Ovary (tissue), 9 donors: Measurements from ENCODE around the gene CYSRT1. TPM values are rescaled to one million over a fixed set of nuclear protein-coding genes. Genes with fewer than 3 reads are reported as not detected.

Experiments used
- DNase-seq, 5 donors: peaks; one replicate each; pipeline ENCODE4 v3.0.0-alpha.2; 2019 to 2020
- H3K27ac ChIP-seq, 2 donors: fragments of 200-600 bp; one replicate each; pipeline versions ENCODE4 v1.5.1 to v1.8.0; 2019 to 2022
- H3K27me3 ChIP-seq: fragments of 200-600 bp; one replicate; pipeline ENCODE4 v1.8.0; 2022
- H3K36me3 ChIP-seq: fragments of 200-600 bp; sonication (generic); one replicate; pipeline ENCODE4 v1.5.1; 2019
- H3K4me1 ChIP-seq: one replicate; pipeline ENCODE4 v1.8.1; 2013; ENCODE audit warnings: mild to moderate bottlenecking, moderate library complexity; ENCODE audit not compliant: insufficient read depth
- H3K4me3 ChIP-seq: fragments of 200-600 bp; sonication (generic); one replicate; pipeline ENCODE4 v1.5.1; 2017
- H3K9me3 ChIP-seq, 2 donors: fragments of 200-600 bp in 1 of 2; sonication (generic) in 1 of 2; one replicate each; pipeline versions ENCODE4 v1.5.1 to v1.8.1; 2013 to 2019; ENCODE audit warnings: mild to moderate bottlenecking in 1 of 2, moderate library complexity in 1 of 2
- EP300 ChIP-seq: sonication (generic); formaldehyde crosslinking; IDR thresholded peaks from one replicate; pipeline ENCODE4 v1.6.1; 2017; ENCODE audit warnings: antibody characterized with exemption
- POLR2A ChIP-seq: fragments of 450-650 bp; IDR thresholded peaks from one replicate; pipeline ENCODE4 v1.6.1; 2017; ENCODE audit warnings: antibody characterized with exemption, mild to moderate bottlenecking, moderate library complexity
- WGBS, 3 donors: extraction: QIAGEN DNeasy Blood & Tissue Kit in 1 of 3; methylation state at CpG; one replicate each; pipeline versions ENCODE4 v1.1.5 to v1.1.7; 2013 to 2017; 5-methylcytosine and 5-hydroxymethylcytosine counted together
- intact Hi-C, 4 donors: fragments of 100-400 bp; cut with DNase I; formaldehyde crosslinking; loops; one replicate each; pipeline versions ENCODE4 v1.11.0 to v1.15.1; 2022 to 2023
- polyA plus RNA-seq, 2 donors: library from polyadenylated mRNA; stranded (reverse); fragments of 200-250 nt in 1 of 2; fragments of 350-450 nt in 1 of 2; fragmentation: Illumina TruSeq in 1 of 2; extraction: RNeasy Lipid Tissue Mini Kit (QIAGEN cat#74804) in 1 of 2; gene quantifications; one replicate each; pipeline ENCODE4 v1.2.3, GENCODE V29; 2013 to 2014
- total RNA-seq, 7 donors: library from RNA; depleted of rRNA in 2 of 7; stranded (reverse); fragments of >200 nt in 2 of 7; fragmentation: NEBNext Ultra II Directional in 3 of 7; extraction: Animal tissue kit (Norgen Biotek cat#: 25700) in 3 of 7; gene quantifications; one replicate each; pipeline versions ENCODE4 v1.1.0 to v1.2.4, GENCODE V29; 2016 to 2023
- TF ChIP-seq, protein P1 (sequence below), 3 donors: fragments of 450-650 bp in 2 of 3; fragments of 200-600 bp in 1 of 3; IDR thresholded peaks; one replicate each; pipeline versions ENCODE4 v1.5.1 to v1.8.0; 2016 to 2022; ENCODE audit warnings: antibody characterized with exemption in 3 of 3, mild to moderate bottlenecking in 1 of 3
- donor health status: DM: no; HTN: no; CAD: no; lungs with moderate emphysema.
- donor health status: DM: no; HTN: no; CAD: no.
- donor health status: Bipolar disorder and iron deficiency.
- donor health status: DM: yes; HTN: yes; CAD: no.
- donor health status: DM: no; HTN: no; CAD: no.
- donor health status: DM: yes; HTN: yes; CAD: no.

Gene CYSRT1
- total and polyA plus RNA-seq, 9 donors, result 0.12 to 0.80 (median 0.17) TPM; not detected in 4

- Histone ChIP-seq H3K36me3 (no peaks in the 10 kb centered on the region), H3K4me3 (no peak overlapping the region), H3K27me3 (no peaks in the 10 kb centered on the region), H3K4me1 (peaks cover 6% of the 10 kb centered on the region), H3K9me3 (no peaks in the 10 kb centered on the region), H3K27ac (no peak overlapping the region)
- DNase-seq, result peak in 2 of 5 donors; percentile 19 to 56
- TF ChIP-seq EP300, result no peak
- TF ChIP-seq, protein P1, sequence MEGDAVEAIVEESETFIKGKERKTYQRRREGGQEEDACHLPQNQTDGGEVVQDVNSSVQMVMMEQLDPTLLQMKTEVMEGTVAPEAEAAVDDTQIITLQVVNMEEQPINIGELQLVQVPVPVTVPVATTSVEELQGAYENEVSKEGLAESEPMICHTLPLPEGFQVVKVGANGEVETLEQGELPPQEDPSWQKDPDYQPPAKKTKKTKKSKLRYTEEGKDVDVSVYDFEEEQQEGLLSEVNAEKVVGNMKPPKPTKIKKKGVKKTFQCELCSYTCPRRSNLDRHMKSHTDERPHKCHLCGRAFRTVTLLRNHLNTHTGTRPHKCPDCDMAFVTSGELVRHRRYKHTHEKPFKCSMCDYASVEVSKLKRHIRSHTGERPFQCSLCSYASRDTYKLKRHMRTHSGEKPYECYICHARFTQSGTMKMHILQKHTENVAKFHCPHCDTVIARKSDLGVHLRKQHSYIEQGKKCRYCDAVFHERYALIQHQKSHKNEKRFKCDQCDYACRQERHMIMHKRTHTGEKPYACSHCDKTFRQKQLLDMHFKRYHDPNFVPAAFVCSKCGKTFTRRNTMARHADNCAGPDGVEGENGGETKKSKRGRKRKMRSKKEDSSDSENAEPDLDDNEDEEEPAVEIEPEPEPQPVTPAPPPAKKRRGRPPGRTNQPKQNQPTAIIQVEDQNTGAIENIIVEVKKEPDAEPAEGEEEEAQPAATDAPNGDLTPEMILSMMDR (IDR thresholded peaks at IDR 0.05), result no peak
- TF ChIP-seq POLR2A, result no peak
- WGBS, 3 donors, result 26 to 36% (median 28%) methylated on average over 17 of the region's 17 CpGs
- intact Hi-C loops, result no loop called here
Measured at GRCh38 chr9:137269231-137269772, 44.3 kb downstream of the CYSRT1 start.

DNA sequence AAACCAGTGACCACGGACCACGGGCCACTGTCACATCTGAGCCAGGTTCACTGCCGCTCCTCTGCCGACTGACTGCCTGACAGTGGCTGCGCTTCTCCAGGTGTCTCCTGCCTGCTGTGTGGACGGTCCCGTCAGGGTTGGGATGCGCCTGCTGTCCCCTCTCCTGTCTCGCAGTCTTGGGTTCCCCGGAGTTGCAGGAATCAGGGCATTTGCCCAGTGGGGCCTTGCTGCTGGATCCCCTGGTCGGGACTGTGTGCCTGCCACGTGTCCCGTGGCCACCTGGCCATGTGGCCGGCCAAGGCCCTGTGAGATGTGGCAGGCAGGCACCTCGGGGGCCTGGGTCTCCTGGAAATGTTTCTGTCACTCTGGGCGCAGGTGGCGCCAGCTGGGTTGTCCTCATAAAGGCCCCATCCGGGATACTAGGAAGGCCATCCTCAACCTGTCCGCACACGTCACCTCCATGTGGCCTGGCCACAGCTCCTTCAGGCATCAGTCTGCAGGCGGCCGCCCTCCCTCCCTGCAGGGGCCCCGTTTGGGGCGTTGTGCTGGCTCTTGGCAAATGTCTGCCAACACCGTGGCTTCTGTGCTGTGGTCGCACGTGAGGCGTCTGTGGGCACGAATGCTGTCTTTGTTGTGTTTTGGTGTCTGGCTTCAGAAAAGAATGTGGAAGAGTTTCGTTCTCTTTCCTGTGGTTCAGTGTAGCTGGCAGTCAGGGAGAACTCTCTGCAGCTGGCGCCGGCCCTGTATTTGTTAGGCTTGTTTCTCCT is 46.1 kb downstream of the CYSRT1 start:
- no peak for TF ChIP-seq POLR2A
- TF ChIP-seq, protein P1 (IDR thresholded peaks at IDR 0.05), result no peak
- no peak for TF ChIP-seq EP300
- Histone ChIP-seq H3K4me3 (no peak overlapping the region), H3K27ac (no peak overlapping the region), H3K27me3 (no peaks in the 10 kb centered on the region), H3K4me1 (peaks cover 6% of the 10 kb centered on the region), H3K36me3 (no peaks in the 10 kb centered on the region), H3K9me3 (no peaks in the 10 kb centered on the region)
- 85 to 90% (median 88%) methylated on average over 32 of the region's 32 CpGs for WGBS, 3 donors
- intact Hi-C loops, result no loop called here
- no peak for DNase-seq

- TF ChIP-seq, protein P1 (IDR thresholded peaks at IDR 0.05), result no peak
- no peak for TF ChIP-seq POLR2A
- TF ChIP-seq EP300, result no peak
- Histone ChIP-seq H3K36me3 (no peaks in the 10 kb centered on the region), H3K9me3 (no peaks in the 10 kb centered on the region), H3K27ac (no peak overlapping the region), H3K27me3 (no peaks in the 10 kb centered on the region), H3K4me3 (no peak overlapping the region), H3K4me1 (peaks cover 10% of the 10 kb centered on the region)
- DNase-seq, result no peak
- 39 to 58% (median 48%) methylated on average over 3 of the region's 3 CpGs for WGBS, 3 donors
- intact Hi-C loops, result no loop called here
Measured at GRCh38 chr9:137271696-137272076, 46.7 kb downstream of the CYSRT1 start.

GRCh38 chr9:137272241-137273094 is 47.5 kb downstream of the CYSRT1 start:
- 92 to 94% (median 93%) methylated on average over 28 to 39 of the region's 39 CpGs for WGBS, 3 donors
- intact Hi-C loops, result no loop called here
- H3K27me3 ChIP-seq, result no peaks in the 10 kb centered on the region
- no peaks in the 10 kb centered on the region for H3K9me3 ChIP-seq
- no peak for TF ChIP-seq POLR2A
- TF ChIP-seq EP300, result no peak
- TF ChIP-seq, protein P1 (IDR thresholded peaks at IDR 0.05), result no peak
- H3K27ac ChIP-seq, result no peak overlapping the region
- H3K4me3 ChIP-seq, result no peak overlapping the region
- H3K36me3 ChIP-seq, result no peaks in the 10 kb centered on the region
- DNase-seq, result peak in 1 of 5 donors; percentile 21
- H3K4me1 ChIP-seq, result peaks cover 18% of the 10 kb centered on the region
